Cerebellar nuclear complex (tissue), 1 donor: ENCODE measurements around the gene ALDH1A2.

Source experiments
- DNase-seq, 2 experiments: peaks; one replicate each; lab custom pipeline; 2025; lab: John Stamatoyannopoulos, UW

Gene ALDH1A2

GRCh38 chr15:57943171-57943570 lies 122.3 kb downstream of the ALDH1A2 start:
- DNase-seq: no peak

- no peak for DNase-seq
Measured at GRCh38 chr15:57941816-57942215, 123.7 kb downstream of the ALDH1A2 start.

DNA sequence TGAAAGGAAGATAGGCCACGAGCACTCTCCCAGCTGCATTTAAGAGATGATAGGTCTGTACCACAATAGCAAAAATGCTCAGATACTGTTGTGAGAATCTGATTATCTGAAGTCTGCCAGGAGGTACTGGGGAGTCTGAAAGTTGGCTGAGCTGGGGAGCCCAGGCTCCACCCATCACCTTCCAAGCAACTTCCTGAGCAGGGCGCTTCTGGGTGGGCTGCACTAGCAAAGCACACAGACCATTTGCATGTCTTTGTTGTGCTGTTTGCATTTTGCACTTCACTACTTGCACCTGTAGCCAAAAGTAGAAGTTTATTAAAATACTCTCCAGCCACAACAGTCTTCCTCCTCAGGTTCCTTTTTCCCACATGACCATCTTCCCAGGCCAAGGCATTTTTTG lies 133.2 kb downstream of the ALDH1A2 start:
- no peak for DNase-seq

GRCh38 chr15:57931570-57931969 lies 133.9 kb downstream of the ALDH1A2 start:
- DNase-seq: no peak

DNA sequence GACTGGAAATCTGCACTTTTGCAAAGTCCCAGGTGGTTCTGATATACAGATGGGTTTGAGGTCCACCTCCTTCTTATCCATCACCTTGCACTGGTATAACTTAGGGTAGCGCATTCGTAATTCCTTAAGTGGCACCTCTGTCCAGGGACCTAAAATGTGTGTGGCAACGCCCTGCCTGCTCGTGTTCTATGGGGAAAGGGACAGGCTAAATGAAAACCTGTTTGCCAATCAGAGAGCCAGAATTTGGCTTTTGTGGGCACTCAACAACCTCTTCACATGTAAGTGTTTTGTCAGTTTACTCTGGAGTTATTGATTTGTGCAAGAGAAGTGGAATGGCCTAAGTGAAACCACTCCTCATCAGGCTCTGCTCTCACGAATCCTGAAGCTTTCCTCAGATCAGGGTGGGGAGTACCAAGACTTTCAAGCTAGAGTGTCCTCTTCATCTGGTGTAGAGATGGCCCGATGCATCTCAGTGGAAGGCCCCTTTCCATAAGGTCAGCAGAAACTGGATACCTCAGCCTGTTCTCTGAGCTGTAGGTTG lies 138.3 kb downstream of the ALDH1A2 start:
- DNase-seq: no peak

DNA sequence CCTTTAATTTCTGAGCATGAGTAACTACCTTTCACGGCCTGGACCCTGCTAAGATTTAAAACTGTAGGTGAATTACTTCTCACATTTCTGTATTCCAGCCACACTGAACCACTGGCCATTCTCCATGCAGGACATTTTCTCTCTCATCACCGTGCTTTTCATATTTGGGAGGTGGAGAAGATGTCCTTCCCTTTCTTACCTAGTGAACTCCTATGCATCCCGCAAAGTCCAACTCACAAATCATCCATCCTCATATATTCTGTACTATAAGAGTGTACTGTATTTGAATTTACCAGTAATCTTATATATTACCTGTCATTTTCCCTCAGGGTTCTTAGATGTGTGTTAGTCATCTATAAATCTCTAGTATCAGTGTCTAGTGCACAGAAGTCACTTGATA lies 139.9 kb downstream of the ALDH1A2 start:
- DNase-seq: no peak

GRCh38 chr15:57924598-57924997 lies 140.9 kb downstream of the ALDH1A2 start:
- DNase-seq: no peak

- DNase-seq: no peak
Measured at GRCh38 chr15:57923750-57924149, 141.8 kb downstream of the ALDH1A2 start.

GRCh38 chr15:57923306-57923705 lies 142.2 kb downstream of the ALDH1A2 start:
- no peak for DNase-seq

GRCh38 chr15:57922776-57923175 lies 142.7 kb downstream of the ALDH1A2 start:
- DNase-seq: no peak

- DNase-seq: no peak
Measured at GRCh38 chr15:57921371-57921770, 144.1 kb downstream of the ALDH1A2 start.

DNA sequence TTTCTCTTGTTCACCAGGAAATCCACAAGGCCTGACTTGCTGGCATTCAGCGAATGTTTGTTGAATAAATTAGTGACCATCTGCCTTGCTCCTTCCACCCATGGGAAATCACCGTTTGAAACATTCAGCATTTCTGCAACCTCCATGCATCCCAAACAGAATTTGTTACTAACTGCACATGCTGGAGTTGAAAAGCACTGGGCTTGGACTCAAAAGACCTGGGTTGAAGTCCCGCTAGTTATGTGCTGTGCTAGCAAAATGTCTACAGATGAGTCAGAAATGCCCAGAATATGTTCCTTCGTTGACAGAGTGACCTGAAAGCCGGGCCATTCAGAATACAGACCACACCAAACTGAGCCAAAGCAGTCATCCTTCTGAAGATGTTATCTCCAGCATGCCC lies 144.6 kb downstream of the ALDH1A2 start:
- no peak for DNase-seq

DNA sequence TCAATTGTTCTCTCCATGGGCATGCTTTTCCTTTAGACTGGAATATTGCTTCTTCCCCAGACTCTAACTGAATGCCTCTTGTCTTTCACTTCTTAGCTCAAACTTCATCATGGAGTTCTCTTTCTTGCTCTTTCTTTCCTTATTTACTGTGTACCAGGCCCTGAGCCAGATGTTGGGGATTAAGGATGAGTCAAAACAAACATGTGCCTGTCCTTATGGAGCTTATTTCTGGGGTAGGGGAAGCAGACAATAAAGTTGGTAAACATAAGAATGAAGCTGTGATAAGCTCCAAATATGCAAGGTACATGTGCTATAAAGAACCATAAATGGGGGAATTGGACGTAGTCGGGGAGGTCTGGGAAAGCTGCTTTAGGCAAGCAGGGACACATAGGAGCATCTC lies 145.8 kb downstream of the ALDH1A2 start:
- no peak for DNase-seq

- no peak for DNase-seq
Measured at GRCh38 chr15:57917998-57918397, 147.5 kb downstream of the ALDH1A2 start.

- no peak for DNase-seq
Measured at GRCh38 chr15:57916695-57917094, 148.8 kb downstream of the ALDH1A2 start.

GRCh38 chr15:57915827-57916531 lies 149.5 kb downstream of the ALDH1A2 start:
- no peak for DNase-seq

GRCh38 chr15:57914350-57915055 lies 151.0 kb downstream of the ALDH1A2 start:
- no peak for DNase-seq

DNA sequence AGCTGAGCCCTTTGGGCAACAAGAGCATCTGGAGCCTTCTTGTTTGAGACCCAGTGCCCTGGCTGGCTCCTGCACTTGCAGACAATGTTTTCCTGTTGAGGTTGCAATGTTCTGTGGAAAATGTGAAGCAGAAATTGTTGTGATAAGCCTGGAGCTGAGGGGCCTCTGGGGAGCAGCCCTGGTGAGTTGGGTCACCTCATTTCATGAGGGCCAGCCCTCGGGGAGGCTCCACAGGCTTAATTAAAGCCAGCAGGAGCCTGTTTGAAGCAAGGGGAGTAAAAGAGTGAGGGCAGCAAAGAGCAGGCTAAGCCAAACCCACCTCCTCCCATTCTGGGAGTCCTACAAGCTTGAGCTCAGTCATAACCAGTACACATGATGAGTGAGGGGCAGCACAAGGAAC lies 154.3 kb downstream of the ALDH1A2 start:
- DNase-seq: no peak

GRCh38 chr15:57910672-57911071 lies 154.8 kb downstream of the ALDH1A2 start:
- no peak for DNase-seq

GRCh38 chr15:57909388-57909787 lies 156.1 kb downstream of the ALDH1A2 start:
- DNase-seq: no peak

DNA sequence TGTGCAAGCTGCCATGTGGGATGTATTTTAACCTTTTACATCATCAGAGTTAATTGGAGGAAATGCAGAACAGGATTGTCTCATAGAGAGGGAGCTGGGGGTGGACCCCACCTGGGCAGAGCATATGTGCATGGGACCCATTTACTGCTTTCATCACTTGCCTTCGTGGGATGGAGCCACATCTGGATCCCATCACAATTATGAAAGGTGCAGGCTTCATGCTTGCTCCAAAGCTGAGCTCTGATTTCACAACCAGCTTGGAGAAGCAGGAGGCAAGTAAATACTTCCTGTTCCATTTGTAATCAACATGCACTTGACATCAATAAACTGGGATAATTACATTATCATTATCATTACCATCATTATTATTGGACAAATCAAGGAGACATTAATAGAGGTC lies 161.9 kb downstream of the ALDH1A2 start:
- no peak for DNase-seq
